ENCODE measurements around the gene DLL3. TPM values are rescaled to one million over a fixed set of nuclear protein-coding genes. Genes with fewer than 3 reads are reported as not detected.

DLL3 gene
- total and polyA plus RNA-seq, 9 of the 15 experiments (the other 6 are each of a cell fraction or from before 2014, with no cell fraction given), result 0.80 to 6.3 (median 1.2) TPM

GRCh38 chr19:39480337-39481228 lies 18.2 kb upstream of the DLL3 start, which contains the start of gene TIMM50 (continued):
- TF ChIP-seq TSHZ1 (CRISPR knock-in tag; IDR thresholded peaks at IDR 0.05) (no peak), ZNF586 (CRISPR knock-in tag; conservative IDR thresholded peaks at IDR 0.05) (no peak), IRF2 (CRISPR knock-in tag; IDR thresholded peaks at IDR 0.05) (no peak), ZNF146 (CRISPR knock-in tag; IDR thresholded peaks at IDR 0.05; ENCODE audit: unreplicated experiment) (no peak), TAF7 (tag; IDR thresholded peaks at IDR 0.05) (peak; percentile 68; the same call in 1 of the 2 replicates), ATF3 (IDR thresholded peaks at IDR 0.05) (peak; percentile 52; the same call in 1 of the 2 replicates), ATF3 (CRISPR knock-in tag; conservative IDR thresholded peaks at IDR 0.05) (0 out of 2 replicates have a peak, but pooled peaks have one; percentile 49), KAT2B (IDR thresholded peaks at IDR 0.05; ENCODE audit: low read depth, low read length) (no peak), NFXL1 (CRISPR knock-in tag; IDR thresholded peaks at IDR 0.05) (no peak), ZNF444 (CRISPR knock-in tag; IDR thresholded peaks at IDR 0.05) (no peak), PRPF4 (IDR thresholded peaks at IDR 0.05; ENCODE audit: insufficient read depth, low read depth, low read length, poor library complexity, severe bottlenecking) (no peak), DACH1 (IDR thresholded peaks at IDR 0.05; ENCODE audit: partially characterized antibody) (no peak), POLR3G (IDR thresholded peaks at IDR 0.05; ENCODE audit: extremely low read depth, insufficient read length, insufficient replicate concordance) (no peak), CREB3 (tag; conservative IDR thresholded peaks at IDR 0.05; ENCODE audit: low read depth) (no peak), IFI16 (CRISPR knock-in tag; IDR thresholded peaks at IDR 0.05) (no peak), GTF2A2 (tag; IDR thresholded peaks at IDR 0.05) (no peak), KLF13 (tag; IDR thresholded peaks at IDR 0.05; ENCODE audit: borderline replicate concordance, low read depth) (peak; percentile 99), ASH1L (IDR thresholded peaks at IDR 0.05; ENCODE audit: borderline replicate concordance, low read depth, partially characterized antibody) (no peak), CCNT2 (IDR thresholded peaks at IDR 0.05; ENCODE audit: borderline replicate concordance, extremely low read depth, insufficient read length, low read depth, low read length) (peak; percentile 67)
- TF ChIP-seq, protein P1, sequence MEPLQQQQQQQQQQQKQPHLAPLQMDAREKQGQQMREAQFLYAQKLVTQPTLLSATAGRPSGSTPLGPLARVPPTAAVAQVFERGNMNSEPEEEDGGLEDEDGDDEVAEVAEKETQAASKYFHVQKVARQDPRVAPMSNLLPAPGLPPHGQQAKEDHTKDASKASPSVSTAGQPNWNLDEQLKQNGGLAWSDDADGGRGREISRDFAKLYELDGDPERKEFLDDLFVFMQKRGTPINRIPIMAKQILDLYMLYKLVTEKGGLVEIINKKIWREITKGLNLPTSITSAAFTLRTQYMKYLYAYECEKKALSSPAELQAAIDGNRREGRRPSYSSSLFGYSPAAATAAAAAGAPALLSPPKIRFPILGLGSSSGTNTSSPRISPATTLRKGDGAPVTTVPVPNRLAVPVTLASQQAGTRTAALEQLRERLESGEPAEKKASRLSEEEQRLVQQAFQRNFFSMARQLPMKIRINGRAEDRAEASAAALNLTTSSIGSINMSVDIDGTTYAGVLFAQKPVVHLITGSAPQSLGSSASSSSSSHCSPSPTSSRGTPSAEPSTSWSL (CRISPR knock-in tag; IDR thresholded peaks at IDR 0.05; ENCODE audit: borderline replicate concordance), result no peak

All from K562 (cell line).